HL-60 (cell line): Measurements from ENCODE around the gene HELZ.

Experiments
- DNase-seq, 2 experiments: peaks; one replicate each; pipeline ENCODE4 v3.0.0-alpha.2; 2010 to 2020; ENCODE audit warnings: low read depth in 1 of 2, low spot score in 1 of 2
- H3K27ac ChIP-seq: fragments of 250-450 bp; sonication (Bioruptor Pico); replicated peaks from 2 replicates; pipeline ENCODE4 v1.5.1; 2020; ENCODE audit warnings: mild to moderate bottlenecking, moderate library complexity
- H3K27me3 ChIP-seq: fragments of 250-450 bp; sonication (Bioruptor Pico); 2 replicates; pipeline ENCODE4 v1.5.1; 2021; ENCODE audit warnings: mild to moderate bottlenecking, moderate library complexity; ENCODE audit not compliant: insufficient read depth, poor library complexity, severe bottlenecking
- H3K4me3 ChIP-seq: replicated peaks from 2 replicates; pipeline ENCODE4 v1.5.1; 2011; ENCODE audit warnings: mild to moderate bottlenecking, control low read depth, low read length; ENCODE audit not compliant: insufficient read depth
- GABPA ChIP-seq: IDR thresholded peaks from 2 replicates; pipeline ENCODE4 v1.6.1; 2012; ENCODE audit warnings: low read depth
- POLR2AphosphoS5 ChIP-seq: IDR thresholded peaks from 2 replicates; pipeline ENCODE4 v1.6.1; 2012; ENCODE audit warnings: low read depth
- REST ChIP-seq: IDR thresholded peaks from 2 replicates; pipeline ENCODE4 v1.6.1; 2012; ENCODE audit warnings: low read depth; ENCODE audit not compliant: insufficient replicate concordance
- SPI1 ChIP-seq: IDR thresholded peaks from 2 replicates; pipeline ENCODE4 v1.6.1; 2012; ENCODE audit warnings: low read depth, mild to moderate bottlenecking, borderline replicate concordance
- TF ChIP-seq, protein P1 (sequence below): IDR thresholded peaks from one replicate; pipeline ENCODE4 v1.5.1; 2011; ENCODE audit warnings: low read length, control low read depth, inconsistent platforms; ENCODE audit not compliant: insufficient read depth

The HELZ gene

GRCh38 chr17:67032985-67033384, 212.0 kb downstream of the HELZ start:
- no peak for TF ChIP-seq GABPA
- TF ChIP-seq, protein P1, sequence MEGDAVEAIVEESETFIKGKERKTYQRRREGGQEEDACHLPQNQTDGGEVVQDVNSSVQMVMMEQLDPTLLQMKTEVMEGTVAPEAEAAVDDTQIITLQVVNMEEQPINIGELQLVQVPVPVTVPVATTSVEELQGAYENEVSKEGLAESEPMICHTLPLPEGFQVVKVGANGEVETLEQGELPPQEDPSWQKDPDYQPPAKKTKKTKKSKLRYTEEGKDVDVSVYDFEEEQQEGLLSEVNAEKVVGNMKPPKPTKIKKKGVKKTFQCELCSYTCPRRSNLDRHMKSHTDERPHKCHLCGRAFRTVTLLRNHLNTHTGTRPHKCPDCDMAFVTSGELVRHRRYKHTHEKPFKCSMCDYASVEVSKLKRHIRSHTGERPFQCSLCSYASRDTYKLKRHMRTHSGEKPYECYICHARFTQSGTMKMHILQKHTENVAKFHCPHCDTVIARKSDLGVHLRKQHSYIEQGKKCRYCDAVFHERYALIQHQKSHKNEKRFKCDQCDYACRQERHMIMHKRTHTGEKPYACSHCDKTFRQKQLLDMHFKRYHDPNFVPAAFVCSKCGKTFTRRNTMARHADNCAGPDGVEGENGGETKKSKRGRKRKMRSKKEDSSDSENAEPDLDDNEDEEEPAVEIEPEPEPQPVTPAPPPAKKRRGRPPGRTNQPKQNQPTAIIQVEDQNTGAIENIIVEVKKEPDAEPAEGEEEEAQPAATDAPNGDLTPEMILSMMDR: no peak
- TF ChIP-seq POLR2AphosphoS5: no peak
- TF ChIP-seq REST: no peak
- no peak for TF ChIP-seq SPI1
- Histone ChIP-seq H3K4me3 (no peak overlapping the region), H3K27ac (no peak overlapping the region), H3K27me3 (no peaks in the 10 kb centered on the region)
- no peak for DNase-seq

- Histone ChIP-seq H3K4me3 (no peak overlapping the region), H3K27ac (no peak overlapping the region), H3K27me3 (no peaks in the 10 kb centered on the region)
- no peak for TF ChIP-seq GABPA
- no peak for TF ChIP-seq POLR2AphosphoS5
- TF ChIP-seq, protein P1: no peak
- no peak for TF ChIP-seq REST
- TF ChIP-seq SPI1: no peak
- DNase-seq: no peak
Measured at GRCh38 chr17:67032382-67032781, 212.6 kb downstream of the HELZ start.

DNA sequence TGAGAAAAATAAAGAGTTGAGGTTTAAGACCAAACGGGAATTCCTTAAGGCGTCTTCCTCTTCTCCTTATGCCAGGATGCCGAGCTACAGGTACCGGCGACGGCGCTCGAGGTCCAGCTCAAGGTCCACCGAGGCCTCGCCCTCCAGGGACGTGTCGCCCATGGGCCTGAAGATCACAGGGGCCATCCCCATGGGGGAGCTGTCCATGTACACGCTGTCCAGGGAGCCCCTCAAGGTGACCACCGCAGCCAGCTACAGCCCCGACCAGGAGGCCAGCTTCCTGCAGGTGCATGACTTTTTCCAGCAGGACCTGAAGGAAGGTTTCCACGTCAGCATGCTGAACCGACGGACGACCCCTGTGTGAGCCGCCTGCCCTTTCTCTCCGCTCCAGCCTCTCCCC, 214.4 kb downstream of the HELZ start:
- Histone ChIP-seq H3K27me3 (no peaks in the 10 kb centered on the region), H3K27ac (no peak overlapping the region), H3K4me3 (no peak overlapping the region)
- no peak for DNase-seq
- TF ChIP-seq POLR2AphosphoS5: no peak
- no peak for TF ChIP-seq GABPA
- TF ChIP-seq REST: no peak
- TF ChIP-seq, protein P1: no peak
